NOMO-1 treated with DMSO at 0.1 percent for 48 hours (cell line): ENCODE measurements around the gene CDC26.
"Not testable (repeated sequence)": the region's sequence is repeated elsewhere in the genome, so short reads cannot be mapped to it uniquely, and the experiment has no call there.

ENCODE experiments used
- DNase-seq: peaks from one replicate; lab custom pipeline; 2025; ENCODE audit not compliant: unreplicated experiment; lab: John Stamatoyannopoulos, UW

The CDC26 gene

DNA sequence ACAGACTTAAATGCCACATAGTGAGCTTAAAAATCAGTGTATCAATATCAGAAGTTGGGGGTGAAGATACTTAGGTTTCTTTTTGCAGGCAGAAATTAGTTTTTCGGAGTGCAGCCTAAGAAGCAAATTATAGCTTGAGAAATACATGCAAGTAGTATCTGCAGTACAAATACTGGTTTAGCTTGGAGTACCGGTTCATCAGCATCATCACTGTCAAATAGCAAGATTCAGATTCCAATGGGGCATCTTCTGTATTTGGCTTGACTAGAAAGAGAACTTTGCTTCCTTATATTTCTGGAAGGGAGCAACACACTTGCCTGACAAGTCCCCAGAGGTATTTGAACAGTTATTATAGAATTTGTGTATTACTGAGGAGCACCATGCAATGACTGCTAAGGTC is 34.2 kb downstream of the CDC26 start:
- DNase-seq = no peak

DNA sequence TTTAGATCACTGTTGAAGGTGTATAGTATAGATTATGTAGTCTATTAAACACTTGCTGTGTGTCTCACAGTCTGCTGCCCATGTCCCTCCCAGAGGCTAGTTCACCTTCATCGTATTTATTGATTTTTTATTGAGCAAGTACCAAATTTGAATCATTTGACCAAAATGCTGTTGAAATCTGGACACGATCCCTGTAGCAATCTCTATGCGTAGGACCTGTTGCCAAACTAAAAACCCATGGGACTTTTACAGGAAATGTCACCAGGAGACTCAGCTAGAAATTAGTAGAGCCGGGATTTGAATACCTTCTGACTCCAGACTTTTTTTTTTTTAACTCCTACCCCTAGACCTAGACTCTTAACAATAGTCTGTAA is 36.5 kb downstream of the CDC26 start:
- no peak for DNase-seq

DNA sequence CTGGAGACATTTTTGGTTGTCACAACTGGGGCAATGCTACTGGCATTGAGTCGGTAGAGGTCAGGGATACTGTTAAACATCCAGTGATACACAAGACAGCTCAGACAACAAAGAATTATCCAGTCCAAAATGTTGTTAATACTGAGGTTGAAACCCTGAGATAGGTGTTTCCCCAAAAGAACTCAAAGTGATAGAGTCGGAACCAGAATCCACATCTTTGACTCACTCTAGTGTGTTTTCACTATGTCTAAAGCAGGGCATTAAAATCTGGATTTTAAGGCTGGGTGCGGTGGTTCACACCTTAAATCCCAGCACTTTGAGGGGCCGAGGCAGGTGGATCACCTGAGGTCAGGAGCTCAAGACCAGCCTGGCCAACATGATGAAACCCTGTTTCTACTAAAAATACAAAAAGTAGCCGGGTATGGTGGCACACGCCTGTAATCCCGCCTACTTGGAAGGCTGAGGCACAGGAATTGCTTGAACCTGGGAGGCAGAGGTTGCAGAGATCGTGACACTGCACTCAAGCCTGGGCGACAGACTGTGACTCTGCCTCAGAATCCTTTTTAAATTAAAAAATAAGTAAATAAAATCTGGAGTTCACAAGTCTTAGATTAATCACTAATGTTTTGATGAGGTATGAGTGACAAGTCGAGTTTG is 37.0 kb downstream of the CDC26 start:
- DNase-seq = no peak

DNA sequence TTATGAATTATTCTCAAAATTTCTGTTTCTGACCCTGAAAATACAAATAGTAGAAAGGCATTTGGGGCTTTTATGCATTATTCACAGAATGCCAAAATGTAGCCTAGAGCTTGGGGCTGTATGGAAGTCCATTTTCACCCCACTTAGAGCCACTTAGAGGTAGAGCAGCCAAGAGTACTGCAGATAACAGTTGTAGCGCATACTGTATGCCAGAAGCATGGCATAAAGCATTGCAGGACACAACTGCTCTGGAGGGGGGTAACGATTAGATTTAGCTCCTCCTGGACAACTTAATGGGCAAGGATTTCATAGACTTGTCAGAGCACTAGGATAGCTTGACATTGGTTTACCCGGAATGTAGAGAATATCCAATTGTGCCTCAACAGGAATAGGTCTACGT is 38.3 kb downstream of the CDC26 start:
- DNase-seq = no peak

DNA sequence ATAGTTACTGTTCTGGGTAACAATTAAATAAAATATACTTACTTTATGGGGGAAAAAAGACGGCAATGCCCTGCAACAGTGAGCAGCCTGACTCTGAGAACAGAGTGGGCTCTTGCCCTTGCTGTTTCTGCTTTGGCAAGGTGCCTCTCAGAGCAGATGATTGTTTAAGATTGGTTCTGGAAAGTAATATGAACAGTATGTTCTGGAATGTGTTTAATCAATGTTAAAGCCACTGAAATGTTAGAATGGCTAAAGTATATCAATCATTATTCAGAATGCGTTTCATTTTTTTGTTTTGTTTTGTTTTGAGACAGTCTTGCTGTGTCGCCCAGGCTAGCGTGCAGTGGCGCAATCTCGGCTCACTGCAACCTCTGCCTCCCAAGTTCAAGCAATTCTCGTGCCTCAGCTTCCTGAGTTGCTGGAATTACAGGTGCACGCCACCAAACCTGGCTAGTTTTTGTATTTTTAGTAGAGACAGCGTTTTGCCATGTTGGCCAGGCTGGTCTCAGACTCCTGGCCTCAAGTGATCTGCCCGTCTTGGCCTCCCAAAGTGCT is 39.6 kb downstream of the CDC26 start:
- not testable (repeated sequence) for DNase-seq

DNA sequence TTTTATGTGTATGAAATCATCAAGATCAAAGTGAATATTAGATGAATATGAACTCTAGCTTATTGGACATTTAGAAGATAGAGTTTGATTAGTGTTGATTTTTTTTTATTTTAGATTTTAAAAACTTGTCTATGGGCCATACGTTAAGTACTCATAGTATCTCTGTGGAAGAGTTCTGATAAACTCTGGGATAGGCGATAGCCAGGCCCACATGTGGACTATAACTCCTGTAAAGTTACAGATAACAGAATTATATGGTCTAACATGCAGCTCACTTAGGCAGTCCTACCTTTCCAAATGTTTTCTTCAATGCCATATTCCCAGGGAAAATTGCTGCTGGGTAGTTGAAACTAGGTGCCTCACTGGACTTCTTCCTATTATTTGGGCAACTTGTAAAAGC is 43.7 kb downstream of the CDC26 start:
- no peak for DNase-seq

DNA sequence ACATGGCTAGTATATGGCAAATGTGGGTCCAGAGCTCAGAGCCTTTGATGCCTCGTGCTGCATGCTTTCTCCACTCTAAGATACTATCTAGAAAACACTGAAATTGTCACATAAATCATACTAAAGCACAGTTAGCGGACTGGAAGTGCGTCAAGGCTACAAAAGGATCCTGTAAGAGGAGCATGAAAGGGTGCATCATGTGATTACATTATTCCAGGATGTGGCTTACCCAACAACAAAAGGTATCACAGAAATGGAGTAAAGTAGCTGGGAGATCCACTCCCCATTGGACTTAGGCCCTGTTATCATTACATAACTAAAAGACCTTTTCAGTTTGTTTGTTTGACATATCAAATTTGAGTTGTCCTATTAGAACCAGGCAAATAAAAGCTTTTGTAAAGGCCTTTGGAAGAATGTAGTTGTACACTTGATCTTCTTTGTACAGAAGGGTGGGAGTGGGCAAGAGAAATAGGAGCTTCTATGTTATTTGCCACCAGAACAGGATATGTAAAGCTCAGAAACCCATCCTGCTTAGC is 47.2 kb downstream of the CDC26 start:
- no peak for DNase-seq

DNA sequence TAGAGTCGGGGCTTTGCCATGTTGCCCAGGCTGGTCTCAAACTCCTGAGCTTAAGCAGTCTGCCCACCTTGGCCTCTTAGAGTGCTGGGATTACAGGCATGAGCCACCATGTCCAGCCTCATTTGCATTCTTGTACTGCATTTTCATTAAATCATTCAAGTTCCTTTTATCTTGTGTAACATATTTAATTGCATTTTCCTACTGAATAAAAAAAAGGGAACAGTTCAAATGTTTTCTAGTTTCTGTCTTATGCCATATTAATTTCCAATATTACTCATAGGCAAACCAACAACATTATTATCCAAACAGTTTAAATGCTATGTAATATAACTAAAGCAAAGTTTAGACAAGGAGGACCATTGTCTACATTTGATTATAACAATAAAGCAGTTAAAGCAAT is 47.9 kb downstream of the CDC26 start:
- DNase-seq = peak; percentile 26

DNA sequence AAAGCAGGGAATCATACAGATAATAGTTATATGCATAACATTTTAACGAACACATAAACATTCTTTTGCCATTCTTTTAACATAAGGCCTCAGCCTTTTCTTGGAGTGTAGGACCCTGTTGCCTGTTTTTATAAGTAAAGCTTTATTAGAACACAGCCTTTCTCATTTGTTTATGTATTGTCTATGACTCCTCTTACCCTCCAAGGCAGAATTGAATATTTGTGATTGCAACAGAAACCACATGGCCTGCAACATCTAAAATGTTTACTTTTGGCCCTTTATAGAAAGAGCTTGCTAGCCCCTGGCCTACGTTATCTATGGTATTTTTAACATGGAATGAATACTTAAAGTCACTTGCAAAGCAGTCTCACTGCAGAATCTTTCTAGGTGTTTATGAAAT is 51.4 kb downstream of the CDC26 start:
- no peak for DNase-seq

DNA sequence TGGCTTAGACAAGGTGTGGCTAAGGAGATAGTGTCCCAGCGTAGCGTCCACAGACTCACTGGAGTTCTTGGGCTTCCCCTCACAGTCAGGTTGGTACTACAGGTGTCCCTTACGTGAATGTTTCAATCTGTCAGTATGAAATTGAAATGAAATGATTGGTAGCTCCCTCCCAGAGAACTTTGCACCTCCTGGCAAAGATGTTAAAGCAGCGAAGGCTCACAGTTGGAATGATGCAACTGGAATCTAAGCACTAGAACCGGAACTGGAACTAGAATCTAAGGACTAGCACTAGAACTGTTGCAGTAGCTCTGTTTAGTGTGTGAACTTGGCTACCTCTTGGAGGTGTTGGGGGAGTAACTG is 52.9 kb downstream of the CDC26 start:
- DNase-seq = peak; percentile 70

DNA sequence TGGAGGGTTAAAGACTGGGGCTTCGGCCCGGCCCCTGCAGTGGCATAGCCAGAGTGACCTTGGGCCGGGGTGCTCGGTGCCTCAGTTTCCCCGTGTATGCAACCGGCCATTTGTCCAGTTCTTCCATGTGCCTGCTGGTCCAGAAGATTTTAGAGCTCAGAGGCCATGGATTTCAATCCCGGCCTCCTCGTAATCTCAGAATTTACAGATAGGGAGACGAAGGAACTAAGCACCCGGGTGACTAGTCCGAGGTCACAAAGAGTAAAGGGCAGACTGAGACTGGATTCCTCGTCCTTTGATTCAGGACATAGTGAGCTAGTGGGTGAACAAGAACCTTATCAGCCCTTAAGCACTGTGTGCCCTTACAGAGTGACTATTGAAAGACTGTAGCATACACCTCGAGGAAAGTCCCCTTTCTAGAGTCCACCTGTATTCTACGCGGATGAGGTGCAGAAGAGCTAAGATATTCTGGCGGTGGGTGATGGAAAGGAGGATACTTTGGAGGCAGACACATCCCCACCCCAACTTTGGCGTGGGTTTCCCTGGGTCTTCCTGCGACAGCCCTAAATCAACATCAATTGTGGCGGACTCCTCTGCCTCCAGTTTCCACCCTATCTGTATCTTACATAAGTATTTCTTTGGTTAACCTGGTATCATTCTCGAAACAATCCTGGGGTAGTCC is 53.4 kb downstream of the CDC26 start:
- DNase-seq = no peak

DNA sequence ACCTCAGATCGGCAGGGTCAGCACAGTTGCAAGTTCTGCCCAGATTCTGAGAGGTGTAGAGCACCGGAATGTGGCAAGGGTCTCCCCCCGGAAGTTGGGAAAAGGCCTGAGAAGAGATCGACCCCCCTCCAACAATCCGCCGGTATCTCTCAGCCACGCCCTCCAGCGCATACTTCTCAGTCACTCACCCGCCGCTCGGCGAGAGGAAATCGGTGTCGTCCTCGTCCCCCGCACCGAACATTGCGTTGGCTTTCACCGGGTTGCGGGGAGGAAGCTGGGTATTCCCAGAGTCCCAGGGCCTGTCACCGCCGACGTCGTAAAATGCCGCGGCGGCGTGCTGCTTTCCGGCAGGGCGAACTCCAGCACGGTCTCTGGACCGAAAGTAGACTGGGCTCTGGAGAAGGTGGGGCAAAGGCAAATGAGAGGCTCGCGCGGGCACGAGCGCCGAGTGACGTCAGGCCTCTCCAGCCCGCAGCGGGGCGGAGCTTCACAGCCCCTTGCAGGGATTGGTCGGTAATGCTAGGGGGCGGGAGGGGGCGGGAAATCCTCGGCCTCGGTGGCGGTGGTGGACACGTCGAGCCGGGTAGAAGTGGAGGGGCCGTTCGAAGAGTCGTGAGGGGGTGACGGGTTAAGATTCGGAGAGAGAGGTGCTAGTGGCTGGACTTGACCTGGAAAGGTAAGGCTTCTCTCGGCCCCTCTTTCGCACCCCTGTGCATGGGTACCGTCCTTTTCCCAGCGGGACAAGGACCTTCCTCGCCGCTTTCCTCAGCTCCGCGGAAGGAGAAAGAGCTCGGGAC is 54.2 kb downstream of the CDC26 start, which contains the start of the genes FKBP15 and SLC31A1:
FKBP15 (minus strand) TSS at position 275 of the 797 bp plus-strand sequence; CDS start at position 241, 34 bp downstream.
SLC31A1 (plus strand) TSS at position 542 of the 797 bp plus-strand sequence. CDS start 34,605 bp downstream, outside the sequence.
- DNase-seq = peak; percentile 97

DNA sequence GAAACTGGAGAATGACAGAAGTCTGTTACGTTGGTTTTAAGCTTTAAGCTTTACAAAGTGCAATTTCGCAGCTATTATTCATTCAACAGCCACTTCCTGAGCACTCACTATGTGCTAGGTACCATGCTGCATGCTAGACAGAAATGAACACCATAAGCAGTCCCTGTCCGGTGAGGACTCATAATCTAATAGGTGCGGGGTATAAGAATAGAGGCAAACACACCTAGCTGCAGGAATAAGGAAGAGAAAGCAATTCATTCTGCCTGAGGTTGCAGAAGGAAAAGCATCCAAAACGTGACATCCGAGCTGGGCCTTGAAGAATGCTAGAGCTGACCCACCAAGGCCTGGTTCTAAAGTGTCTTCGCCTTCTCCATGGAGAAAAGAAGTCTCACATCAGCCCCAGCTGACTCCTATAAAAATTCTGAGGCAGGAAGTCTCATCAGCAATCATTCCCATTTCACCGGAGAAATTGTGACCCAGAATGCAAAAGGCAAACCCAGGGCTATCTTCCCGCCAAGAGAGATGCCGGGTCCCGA is 54.8 kb downstream of the CDC26 start:
- no peak for DNase-seq

DNA sequence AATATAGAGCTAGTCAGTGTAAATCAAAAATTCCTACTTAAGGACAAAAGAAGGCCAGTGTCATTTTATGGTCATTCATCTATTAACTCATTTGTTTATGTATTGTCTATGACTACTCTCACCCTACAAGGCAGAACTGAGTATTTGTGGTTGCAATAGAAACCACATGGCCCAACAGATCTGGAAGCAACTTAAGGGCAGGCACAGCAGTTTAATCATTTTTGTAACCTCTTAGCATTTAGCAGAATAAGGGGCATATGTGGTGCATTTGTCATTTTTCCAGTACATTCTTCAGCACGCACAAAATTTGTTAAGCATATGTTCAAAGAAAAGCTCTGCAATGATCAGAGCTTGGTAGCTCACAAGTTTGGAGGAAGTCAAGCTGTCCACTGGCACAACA is 55.4 kb downstream of the CDC26 start:
- peak; percentile 74 for DNase-seq

DNA sequence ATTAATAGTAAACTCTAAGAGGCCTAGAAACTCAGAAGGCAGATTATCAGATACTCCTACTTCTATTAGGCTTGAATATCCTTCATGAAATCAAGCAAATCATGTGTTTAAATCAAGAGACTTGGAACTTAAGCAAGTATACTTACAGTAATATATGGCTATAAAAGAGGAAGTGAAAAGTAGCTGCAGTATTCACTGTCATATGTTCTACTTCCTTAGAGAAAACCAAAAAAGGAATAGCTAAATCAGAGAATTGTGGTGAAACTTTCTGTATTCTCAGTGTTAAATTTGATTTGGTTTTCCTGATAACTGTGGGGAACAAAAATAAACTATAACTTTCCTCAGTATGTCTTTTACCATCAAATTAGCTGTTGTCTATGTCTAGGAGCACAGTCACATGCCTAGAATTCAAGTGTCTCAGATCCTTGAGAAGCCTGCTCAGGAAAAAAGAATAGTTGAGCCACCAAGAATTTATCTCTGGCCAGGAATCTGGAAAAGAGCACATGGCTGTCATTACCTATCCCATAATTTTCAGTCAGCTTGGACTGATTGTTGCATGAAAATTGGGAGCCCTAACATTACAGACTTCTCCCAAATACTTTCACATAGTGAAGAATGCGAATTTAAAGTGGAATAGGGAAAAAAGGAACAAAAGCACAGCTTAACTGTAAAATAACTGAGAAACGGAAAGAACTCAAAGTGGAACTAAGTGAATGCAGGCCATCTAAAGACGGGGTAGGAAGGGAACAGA is 56.0 kb downstream of the CDC26 start:
- DNase-seq = peak; percentile 93
